GM19351 (cell line): Measurements from ENCODE around the gene RNF222.
"Not testable (repeated sequence)": the region's sequence is repeated elsewhere in the genome, so short reads cannot be mapped to it uniquely, and the experiment has no call there.

Source experiments
- ATAC-seq: cut with Tn5 transposase; IDR thresholded peaks from one replicate; pipeline ENCODE4 v1.9.1; 2021; ENCODE audit warnings: mild to moderate bottlenecking, moderate library complexity; ENCODE audit not compliant: unreplicated experiment

Gene RNF222

DNA sequence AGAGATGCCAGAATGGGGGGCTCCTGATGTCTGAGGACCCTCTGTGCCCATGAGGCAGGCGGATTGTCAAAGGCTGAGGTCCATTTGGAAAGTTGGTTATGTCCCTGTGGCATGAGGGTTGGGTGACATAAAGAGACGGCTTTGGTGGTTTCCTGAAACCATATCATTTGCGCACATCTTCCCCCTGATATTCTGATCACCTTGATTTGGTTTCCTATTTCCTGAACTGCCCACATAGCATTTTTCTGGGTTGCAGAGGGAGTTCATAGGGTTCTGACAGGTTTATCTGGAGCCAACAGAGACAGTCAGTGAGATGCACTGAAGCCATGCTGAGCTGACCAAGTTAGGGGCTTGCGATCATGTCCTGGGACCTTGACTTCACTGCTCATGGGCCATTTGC is 15.7 kb upstream of the RNF222 start:
- no peak for ATAC-seq

DNA sequence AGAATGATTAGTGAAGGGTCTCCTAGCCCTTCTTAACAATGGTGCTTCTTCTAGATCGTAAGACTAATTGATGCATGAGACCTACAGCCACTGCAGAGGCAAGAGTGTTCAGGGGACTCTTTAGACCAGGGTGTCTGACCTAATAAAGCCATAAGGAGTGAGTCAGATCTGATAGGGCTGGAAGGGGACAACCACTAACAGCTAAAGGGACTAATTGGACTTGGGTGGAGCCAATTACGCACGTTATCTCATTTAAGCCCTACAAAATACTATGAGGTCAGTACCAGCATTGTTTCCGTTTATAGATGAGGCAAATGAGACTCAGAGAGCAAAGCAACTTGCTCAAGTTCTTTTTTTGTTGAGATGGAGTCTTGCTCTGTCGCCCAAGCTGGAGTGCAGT is 14.5 kb upstream of the RNF222 start:
- ATAC-seq = no peak

DNA sequence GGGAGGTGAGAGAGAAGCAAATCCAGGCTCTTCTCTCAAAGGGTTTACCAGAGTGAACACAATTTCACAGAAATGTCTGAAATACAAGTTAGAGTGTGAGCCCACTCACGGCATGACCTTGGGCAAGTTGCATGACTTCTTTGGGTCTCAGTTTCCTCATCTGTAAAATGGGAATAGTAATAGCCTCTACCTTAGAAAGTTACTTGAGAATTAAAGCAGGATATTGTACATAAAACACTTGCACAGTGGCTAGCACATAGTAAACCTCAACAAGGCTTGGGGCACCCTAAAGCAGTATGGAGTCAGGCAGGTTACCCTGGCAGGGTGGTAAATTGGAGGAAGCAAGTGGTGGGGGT is 13.2 kb upstream of the RNF222 start:
- ATAC-seq = no peak

DNA sequence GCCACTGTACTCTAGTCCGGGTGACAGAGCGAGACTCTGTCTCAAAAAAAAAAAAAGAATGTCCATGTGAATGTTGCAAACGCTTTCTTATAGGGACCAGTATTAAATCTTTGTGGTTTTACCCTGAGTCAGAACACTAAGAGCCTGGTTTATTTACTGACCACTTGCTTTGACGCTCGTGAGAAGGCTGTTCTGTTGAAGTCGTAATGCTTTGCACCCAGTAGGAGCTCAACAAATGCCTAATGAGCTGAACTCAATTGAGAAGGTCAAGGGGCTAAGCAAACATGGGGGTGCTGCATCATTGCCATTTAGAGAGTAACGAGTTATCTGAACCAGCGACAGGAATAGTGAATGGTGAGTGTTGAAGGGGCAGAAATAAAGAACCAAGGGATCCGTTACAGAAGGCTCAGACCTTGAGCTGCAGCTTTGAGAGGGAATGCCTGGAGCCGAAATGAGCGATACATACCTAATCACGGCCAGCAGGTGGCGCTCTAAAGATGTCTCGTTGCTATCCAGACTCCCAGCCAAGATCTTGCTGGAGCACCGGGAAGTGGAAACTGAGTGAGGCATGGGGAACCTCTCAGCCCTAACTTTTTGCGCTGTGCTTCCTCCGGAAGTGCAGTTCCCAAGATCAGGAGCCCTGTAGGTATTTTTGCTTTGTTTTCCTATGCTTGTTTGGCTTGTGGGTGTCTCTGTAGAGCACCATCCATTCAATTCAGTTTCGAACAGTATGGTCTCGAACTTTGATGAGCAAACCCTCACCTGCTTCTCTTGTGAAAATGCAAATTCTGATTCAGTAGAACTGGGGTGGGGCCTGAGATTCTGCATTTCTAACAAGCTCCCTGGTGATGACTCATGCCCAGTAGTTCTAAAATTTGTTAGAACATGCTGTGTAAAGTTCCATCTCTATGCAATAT is 12.6 kb upstream of the RNF222 start:
- no peak for ATAC-seq

DNA sequence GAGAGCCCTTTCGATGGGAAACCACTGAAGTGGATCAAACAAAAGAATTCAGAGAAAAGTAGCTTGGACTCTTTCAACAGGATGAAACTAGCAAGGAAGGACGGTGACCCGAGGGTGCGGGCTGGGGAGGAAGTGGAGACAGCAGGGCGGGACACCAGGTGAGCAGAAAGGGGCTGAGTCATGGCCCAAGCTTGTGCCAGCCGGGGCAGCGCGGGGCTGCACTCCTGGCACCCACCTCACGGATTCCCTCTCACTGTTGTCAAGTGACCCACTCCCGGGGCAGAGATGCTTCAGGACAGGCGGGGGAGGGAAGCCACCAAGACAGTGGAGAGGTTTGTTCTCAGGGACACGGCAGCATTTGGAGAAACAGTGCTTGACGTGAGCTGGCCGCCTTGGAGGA is 10.7 kb upstream of the RNF222 start:
- no peak for ATAC-seq

DNA sequence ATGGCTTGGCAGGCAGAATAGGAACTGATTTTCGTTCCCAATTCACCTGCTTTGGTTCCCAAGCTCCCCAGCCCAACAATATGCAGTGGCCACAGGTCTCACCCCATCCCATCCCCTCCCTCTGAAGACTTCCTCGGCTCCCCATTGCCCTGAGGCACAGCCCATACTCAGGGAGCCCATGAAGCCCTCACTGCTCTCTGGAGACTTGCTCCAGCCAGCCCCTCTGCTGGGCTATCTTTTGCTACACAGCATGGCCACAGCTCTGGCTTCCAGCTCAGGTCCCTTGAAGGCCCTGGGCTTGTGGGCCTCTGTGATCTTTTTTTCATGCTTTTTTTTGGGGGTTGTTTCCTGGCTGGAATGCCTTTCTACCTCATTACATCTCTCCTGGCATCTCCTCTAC is 8.5 kb upstream of the RNF222 start:
- no peak for ATAC-seq

DNA sequence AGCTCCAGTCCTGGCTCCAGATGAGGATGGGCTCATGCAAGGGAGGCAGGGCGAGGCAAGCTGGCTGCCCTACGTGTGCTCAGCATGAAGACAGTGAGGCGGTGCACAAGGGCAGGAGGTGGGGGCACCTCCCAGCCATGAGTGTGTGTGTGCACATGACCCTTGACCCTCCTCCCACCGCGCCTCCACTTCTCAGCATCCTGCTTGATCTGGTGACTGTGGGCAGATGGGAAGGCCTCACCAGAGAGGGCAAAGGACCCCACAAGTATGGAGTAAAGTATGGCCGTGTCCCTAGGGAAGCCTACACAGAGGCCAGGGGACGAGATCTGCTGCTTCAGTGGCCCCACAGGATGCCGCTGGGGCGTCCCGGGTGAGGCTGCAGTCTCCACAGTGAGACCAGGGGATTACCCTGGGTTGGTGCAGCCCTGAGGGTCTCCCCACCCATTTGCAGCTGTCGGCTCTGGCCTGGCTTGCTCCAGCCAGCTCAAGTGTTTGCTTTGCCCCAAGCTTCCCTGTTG is 7.9 kb upstream of the RNF222 start:
- no peak for ATAC-seq

DNA sequence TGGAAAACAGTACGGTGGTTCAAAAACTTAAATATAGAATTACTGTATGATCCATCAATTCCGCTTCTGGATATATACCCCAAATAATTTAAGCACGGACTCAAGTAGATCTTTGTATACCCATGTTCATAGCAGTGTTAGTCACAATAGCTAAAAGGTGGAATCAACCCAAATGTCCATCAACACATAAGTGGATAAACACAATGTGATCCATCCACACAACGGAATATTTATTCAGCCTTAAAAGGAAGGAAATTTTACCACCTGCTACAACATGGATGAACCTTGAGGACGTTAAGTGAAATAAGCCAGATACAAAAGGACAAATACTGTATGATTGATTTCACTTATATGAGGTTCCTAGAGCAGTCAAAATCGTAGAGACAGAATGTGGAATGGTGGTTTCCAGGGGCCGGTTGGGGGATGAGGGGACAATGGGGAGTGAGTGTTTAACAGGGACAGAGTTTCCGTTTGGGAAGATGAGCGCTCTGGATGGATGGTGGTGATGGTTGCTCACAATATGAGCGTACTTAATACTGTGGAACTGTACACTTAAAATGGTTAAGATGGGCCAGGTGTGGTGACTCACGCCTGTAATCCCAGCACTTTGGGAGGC is 5.4 kb upstream of the RNF222 start:
- no peak for ATAC-seq

DNA sequence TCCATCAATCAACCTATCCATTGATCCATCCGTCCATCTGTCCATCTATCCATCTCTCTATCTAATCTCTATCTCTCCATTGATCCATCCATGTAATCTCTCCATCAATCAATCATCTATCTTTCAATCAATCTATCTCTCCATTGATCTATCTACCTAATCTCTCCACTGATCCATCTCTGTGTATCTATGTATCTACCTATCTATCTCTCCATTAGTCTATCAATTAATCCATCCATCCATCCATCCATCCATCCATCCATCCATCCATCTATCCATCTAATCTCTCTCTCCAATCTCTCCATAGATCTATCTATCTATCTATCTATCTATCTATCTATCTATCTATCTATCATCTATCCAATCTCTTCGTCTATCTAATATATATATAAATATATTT is 3.5 kb upstream of the RNF222 start:
- ATAC-seq = no peak

DNA sequence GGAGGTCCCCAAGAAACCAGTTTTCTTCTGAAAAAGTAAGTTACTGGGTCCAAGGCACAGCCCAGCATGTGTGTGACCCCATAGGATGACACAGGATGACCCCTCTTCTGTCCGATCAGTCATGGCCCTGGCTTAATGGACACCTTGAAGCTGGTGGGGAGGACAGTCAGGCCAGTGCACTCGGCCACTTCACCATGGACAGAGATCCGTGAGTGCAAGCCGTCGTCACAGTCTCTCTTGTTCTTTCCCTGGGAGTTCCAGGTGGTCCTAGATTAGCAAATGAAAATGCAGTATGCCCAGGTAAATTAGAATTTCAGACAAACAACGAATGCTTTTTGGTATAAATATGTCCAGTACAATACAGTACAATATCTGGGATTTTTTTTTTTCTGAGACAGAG is 1.4 kb upstream of the RNF222 start:
- ATAC-seq = no peak

DNA sequence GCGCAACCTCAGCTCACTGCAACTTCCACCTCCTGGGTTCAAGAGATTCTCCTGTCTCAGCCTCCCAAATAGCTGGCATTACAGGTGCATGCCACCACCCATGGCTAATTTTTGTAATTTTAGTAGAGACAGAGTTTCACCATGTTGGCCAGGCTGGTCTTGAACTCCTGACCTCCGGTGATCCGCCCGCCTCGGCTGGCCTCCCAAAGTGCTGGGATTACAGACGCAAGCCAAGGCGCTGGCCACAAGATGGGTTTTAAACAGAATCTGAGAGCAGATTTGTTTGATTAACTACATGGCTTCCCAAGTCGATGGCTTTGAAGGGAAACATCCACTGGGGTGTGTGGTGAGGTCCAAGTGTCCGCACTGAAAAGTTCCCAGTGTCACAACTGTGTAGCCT is 3.1 kb downstream of the RNF222 start:
- not testable (repeated sequence) for ATAC-seq

DNA sequence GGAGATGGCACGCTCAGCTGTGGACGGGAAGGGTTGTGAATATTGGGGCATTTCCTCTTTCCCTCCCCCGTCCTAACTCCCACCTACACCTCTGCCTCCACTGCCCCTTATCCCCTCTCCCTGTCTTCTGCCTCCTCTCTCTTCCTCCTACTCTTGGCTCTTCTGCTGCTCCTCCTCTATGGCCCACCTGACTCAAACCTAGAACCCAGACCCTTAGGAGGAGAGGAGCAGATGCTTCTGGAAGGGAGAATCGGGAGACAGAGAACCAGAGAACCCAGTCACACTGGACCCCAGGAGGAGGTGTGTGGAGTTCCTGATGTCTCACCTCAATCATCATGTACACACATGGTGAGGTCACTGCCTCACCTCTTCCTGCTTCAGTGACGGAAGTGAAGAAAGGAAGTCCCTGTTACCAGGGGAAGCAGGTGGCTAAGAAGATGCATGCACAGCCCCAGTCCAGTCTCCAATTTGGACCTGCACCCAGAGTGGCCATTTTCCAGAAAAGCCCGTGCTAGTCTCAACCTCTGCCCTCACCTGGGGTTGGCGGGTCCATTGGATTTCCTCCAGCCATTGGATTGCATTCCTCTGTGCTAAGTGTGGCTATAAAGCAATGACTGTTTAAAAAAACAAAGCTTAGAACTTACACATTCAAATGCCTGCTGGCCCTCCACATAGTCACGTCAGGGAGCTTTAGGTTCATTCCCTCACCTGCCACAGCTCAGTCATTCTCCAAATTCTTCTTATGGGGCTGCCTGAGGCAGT is 4.0 kb downstream of the RNF222 start:
- no peak for ATAC-seq

DNA sequence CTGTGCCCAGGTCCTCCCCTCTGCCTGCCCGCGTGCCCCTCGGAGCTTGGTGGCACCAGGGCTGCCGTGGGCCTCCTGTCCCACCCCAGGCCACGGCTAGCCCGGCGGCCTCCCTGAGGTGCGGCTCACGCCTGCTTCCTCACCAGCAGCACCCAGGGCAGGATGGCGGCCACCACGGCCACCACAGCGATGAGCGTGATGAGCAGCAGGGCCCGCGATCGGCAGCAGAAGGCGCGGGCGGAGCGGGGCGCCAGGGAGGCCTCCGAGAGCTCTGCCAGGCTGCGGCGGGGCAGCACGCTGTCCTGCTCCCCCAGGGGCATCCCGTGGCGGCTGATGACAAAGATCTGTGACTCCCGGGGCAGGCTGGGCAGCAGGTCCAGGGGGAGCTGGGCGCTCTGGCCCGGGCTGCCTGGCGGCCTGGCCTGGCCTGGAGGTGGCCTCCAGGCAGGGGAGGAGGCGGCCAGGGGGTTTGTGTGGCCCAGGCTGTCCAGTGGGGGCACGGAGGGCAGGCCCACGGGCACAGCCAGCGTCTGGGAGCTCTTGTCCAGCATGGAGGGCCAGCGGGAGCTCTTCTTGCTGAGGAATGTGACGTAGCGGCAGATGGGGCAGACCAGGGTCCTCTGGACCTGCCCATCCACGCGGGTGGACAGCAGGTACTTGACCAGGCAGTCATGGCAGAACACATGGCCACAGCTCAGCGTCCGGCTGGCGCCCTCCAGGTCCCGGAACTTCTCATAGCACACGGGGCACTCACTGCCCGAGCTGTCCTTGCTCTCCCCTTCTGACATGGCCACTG is 4.8 kb downstream of the RNF222 start:
- no peak for ATAC-seq

DNA sequence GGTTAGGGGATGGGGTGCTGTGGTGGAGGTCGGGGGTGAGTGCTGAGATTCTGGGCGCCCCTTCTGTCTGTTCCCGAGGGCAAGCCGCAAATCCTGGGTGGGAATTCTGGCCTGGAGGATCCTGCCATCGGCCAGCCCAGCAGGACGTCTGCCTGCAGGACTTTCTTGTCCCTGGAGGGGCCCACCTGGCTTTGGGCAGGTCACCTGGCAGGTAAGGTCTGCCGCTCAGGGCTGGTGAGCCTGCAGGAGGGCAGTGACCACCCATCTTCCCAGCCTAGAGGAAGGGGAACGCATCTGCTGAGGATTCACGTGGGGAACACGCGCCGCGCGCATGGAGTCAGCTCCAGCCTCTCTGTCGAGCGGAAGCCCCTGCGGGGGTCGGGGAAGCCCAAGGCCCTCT is 5.4 kb downstream of the RNF222 start:
- ATAC-seq = no peak

DNA sequence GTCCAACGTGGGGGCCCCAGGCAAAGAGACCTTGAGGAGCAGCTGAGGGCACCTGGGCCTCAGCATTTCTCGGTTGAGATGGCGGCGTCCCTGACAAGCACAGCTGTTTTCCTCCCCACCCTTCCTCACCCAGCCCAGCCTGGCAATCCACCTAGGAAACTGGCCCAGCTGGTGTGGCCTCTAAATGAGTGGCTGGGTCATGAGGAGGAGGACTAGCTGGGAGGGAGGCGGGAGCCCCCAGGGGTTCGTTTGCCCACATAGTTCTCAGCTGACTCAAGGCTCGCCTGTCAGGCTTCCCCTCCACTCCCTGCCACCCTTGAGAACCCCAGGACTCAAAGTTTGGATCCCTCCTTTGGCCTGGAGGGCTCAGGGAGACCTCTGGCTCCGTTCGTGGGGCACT is 5.9 kb downstream of the RNF222 start:
- no peak for ATAC-seq

DNA sequence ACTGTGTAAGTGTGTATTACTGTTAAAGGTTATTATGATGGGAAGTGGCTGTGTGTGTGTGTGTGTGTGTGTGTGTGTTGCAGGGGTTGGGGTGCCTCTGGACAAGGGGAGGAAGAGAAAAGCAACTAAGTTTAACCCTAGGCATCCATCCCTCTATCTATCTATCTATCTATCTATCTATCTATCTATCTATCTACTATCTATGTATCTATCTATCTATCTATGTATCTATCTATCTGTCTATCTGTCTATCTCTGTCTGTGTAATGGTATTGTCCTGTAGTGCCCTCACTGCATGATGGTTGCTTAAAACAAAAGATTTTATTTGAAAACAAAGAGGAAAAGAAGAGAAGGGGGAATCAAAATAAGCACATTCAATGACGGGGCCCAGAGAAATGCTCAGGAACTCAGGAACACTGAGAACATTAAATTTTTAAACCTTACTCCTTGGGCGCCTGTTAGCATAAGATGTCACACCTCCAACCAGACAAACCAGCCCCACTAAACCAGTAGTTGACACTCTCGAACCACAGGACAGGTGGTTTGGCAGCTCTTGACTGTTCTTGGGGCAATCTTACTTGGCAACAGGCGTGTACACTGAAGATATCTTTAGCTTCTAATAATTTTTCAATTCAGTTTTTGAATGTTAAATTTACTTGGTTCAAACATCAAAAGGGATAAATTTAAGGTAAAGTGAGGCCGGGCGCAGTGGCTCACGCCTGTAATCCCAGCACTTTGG is 9.5 kb downstream of the RNF222 start:
- ATAC-seq = no peak

DNA sequence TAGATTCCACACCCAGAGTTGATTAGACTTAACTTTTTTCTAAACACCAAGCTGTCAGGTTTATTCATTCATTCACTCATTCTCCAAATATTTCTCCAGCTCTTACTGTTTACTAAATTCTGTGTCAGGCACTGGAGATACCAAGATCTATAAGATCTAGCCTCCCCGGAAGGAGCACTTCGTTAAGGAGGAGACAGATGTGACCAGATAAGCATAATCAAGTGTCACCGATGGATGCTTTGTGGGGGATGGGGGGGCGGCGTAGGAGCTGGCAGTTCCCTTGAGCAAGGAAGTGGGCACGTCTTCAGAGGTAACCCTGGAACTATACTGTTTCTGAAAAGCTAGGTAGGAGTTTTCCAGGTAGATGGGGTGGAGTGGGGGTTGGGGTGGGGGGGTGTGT is 10.8 kb downstream of the RNF222 start:
- ATAC-seq = no peak

DNA sequence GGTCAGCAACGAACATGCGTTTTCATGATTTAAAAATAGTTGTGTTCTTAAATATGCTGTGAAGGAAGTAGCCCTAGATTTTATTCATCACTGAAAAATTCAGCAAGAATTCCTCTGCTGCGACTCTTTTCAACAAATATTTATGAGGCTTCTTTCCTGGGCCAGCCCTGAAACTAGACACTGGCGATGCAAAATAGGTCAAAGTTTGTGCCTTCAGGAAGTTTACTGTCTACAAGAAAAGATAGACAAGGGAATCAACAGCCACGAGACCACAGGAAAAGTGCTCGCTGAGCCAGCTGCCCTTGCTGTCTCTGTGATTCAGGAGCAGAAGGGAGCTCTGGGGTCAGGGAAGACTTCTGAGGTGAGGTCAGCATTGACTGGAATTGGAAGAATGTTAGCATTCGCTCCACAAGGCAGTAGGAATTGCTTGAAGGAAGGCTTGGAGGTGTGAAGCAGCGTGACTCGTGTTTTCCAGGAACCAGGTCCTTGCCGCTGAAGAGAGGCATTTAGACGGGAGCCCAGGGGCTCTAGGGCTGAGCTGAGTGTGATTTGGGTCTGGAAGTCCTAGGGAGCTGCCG is 12.7 kb downstream of the RNF222 start:
- ATAC-seq = no peak

DNA sequence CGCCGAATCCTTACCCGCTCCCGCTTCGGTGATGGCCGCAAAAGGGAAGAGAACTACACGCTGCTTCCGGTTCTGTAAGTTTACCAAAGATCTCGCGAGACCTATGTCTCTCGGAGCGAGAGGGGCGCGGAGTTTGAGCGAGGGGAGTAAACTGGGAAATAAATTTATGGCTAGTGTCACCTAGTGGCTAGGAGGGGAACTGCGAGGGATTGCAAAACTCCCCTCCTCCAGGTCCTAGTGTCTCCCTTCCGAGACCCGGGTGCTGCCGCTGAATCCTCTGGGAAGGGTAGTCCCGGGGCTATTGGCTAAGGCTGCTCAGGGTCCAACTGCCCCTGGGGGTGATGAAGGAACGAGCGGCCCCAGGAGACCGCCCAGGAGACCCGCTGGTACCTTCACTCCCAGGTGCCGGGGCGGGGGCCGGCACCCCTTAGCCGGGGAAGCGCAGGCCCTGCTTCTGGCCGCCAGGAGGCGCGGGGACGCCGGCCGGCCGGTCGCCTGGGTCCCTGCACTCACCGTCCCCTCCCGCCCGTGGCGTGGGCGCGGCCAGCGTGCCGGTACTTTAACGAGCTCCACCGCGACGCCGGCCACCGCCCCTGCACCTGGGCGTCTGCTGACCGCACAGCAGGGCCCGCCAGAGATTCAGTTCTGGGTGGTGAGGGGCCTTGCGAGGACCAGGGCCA is 14.3 kb downstream of the RNF222 start, which contains the start of gene RPL26:
RPL26 (minus strand) TSS at position 51 of the 680 bp plus-strand sequence. CDS start 883 bp downstream, outside the sequence.
- peak; percentile 90 for ATAC-seq
